NCI-H146 treated with DMSO at 0.1 percent for 48 hours (cell line): ENCODE measurements around the gene TMEM245.
"Not testable (repeated sequence)": the region's sequence is repeated elsewhere in the genome, so short reads cannot be mapped to it uniquely, and the experiment has no call there.

Experiments
- DNase-seq: peaks from one replicate; lab custom pipeline; 2025; ENCODE audit not compliant: unreplicated experiment; lab: John Stamatoyannopoulos, UW

The TMEM245 gene

GRCh38 chr9:109005678-109006077 is 114.1 kb downstream of the TMEM245 start:
- DNase-seq: no peak

GRCh38 chr9:109003116-109003515 is 116.6 kb downstream of the TMEM245 start:
- DNase-seq: no peak

DNA sequence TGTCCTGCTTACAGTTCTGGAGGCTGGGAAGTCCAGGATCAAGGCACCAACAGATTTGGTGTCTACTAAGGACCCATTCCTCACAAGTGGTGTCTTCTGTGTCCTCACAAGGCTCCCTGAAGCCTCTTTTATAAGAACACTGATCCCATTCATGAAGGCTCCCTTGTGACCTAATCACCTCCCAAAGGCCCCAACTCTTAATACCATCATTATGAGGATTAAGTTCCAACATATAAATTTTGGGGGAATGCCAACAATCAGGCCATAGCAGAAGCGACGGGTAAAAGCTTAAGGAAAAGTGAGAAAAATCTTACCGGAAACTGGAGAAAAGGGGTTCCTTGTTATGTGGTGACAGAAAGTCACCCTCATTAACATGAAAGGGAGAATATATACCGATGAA is 117.6 kb downstream of the TMEM245 start:
- DNase-seq: no peak

DNA sequence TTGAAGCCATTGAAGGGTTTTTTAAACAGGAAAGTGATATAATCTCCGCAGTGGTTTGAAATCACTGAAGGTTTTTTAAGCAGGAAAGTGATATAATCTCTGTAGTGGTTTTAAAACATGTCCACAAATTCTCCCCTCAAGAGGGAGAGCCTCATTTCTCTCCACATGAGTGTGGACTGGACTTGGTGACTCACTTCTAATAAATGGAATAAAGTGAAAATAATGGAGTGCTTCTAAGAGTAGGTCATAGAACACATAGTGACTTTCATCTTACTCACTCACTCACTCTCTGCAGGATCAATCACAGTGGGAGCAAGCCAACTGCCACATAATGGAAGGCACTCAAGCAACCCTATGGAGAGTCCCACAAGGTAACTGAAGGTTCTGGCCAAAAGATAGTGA is 118.5 kb downstream of the TMEM245 start:
- no peak for DNase-seq

- DNase-seq: no peak
Observed at GRCh38 chr9:108997112-108997511, 122.6 kb downstream of the TMEM245 start.

GRCh38 chr9:108996643-108997042 is 123.1 kb downstream of the TMEM245 start:
- no peak for DNase-seq

DNA sequence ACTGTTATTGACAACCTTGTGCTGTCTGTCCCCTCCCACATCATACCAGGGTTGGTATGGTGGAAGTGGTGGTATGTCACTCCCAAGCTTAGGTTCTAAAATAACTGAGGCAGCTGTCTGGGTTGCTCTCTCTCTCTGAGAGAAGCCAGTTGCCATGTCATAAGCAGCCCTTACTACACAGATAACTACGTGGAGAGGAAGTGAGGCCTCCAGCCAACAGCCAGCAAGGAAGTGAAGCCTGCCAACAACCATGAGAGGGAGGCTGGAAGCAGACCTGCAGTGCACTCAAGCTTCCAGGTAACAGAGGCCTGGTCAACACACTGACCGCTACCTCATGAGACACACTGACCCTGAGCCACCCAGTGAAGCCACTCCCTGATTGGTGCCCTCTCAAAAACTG is 125.1 kb downstream of the TMEM245 start:
- no peak for DNase-seq

DNA sequence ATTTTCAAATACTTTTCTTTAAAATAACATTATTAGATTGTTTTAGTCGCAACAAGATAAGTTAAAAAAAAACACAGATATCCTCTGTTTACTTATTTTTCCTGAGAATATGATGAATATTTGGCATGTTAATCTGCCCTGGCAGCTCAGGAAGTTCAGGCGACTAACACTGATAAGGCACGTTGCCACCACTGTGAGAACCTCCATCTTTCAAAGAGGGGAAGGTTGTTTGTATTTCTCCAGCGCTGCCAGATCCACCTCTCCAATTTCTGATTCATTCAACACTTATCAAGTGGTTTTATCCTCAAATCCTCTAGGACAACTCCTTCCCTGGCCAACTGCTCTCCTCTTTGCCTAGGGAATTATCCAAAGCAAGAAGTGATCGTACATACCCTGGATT is 128.3 kb downstream of the TMEM245 start:
- DNase-seq: no peak

GRCh38 chr9:108983885-108984284 is 135.9 kb downstream of the TMEM245 start:
- no peak for DNase-seq

DNA sequence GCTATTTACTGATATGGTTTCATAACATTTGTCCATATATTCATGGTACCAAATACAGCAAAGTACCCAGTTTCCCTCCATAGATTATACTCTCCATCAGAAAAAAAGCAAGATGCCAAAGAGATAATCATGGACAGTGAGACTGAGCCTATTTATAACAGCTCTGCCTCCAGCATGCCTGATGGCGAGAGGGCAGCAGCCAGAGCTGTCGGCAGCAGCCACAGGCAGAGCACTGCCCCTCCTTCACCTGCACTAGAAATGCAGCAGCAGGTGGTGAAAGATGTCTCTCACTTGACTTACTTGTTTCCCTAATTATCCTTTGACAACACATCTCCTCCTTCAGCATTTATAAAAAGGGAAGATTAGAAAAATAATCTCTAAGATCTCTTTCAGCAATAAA is 138.9 kb downstream of the TMEM245 start:
- DNase-seq: no peak

- DNase-seq: no peak
Observed at GRCh38 chr9:108978205-108978604, 141.5 kb downstream of the TMEM245 start.

GRCh38 chr9:108973895-108974294 is 145.9 kb downstream of the TMEM245 start:
- no peak for DNase-seq

GRCh38 chr9:108972626-108973209 is 147.0 kb downstream of the TMEM245 start:
- DNase-seq: no peak

DNA sequence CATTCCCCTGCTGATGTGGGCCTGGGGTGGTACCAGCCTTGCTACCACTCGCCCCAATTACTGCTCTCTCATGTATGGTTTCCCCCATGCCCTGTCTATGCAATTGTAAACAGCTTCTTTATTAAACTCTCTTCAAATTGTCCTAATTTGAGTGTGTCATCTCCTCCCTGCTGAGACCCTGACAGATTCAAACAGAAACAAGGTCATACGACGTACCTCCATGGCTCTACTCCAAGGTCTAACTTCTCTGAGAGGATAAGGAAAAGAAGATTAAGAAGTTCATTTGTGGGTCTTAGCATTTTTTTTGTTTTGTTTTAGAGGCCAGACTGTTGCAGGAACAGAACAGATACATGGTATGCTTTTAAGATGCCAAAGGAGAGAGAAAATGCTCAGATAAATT is 147.6 kb downstream of the TMEM245 start:
- no peak for DNase-seq

- DNase-seq: not testable (repeated sequence)
Observed at GRCh38 chr9:108971392-108971791, 148.4 kb downstream of the TMEM245 start.

DNA sequence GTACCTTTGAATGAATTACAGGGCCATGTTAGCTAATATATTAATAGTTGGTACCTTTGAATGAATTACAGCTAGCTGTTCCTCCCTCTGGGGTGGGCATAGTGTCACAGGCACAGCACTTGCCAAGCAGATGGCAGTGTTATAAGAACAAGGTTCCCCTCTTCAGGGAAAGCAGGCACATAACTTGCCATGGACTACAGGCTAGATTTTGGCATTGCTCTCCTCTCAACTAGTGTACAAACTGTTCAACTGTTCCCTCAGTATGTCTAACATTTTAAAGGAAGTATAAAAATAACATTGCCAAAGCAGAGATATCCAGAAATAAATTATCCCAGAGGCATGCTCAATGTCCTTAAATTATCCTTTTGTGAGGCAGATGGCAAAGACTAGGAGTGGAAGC is 151.8 kb downstream of the TMEM245 start:
- DNase-seq: no peak
